Measurements from ENCODE around the gene LTB4R2.

The LTB4R2 gene

DNA sequence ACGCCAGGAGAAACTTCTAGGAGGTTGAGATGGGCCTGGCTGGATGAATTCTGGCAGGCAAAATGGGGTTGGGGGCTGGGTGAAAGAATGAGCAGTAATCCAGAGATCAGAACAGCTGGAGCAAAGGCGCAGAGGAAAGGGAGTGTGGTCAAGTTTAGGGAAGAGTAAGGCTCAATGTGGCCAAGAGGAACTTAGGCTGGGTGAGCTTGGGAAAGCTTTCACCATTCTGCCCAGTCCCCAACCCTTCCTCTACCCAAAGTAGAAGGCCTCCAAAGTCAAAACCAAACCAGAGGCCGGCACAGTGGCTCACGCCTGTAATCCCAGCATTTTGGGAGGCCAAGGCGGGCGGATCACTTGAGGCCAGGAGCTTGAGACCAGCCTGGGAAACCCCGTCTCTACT lies 28.3 kb upstream of the LTB4R2 start (continued):
- TF ChIP-seq, protein P1, sequence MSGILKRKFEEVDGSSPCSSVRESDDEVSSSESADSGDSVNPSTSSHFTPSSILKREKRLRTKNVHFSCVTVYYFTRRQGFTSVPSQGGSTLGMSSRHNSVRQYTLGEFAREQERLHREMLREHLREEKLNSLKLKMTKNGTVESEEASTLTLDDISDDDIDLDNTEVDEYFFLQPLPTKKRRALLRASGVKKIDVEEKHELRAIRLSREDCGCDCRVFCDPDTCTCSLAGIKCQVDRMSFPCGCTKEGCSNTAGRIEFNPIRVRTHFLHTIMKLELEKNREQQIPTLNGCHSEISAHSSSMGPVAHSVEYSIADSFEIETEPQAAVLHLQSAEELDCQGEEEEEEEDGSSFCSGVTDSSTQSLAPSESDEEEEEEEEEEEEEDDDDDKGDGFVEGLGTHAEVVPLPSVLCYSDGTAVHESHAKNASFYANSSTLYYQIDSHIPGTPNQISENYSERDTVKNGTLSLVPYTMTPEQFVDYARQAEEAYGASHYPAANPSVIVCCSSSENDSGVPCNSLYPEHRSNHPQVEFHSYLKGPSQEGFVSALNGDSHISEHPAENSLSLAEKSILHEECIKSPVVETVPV (CRISPR knock-in tag; IDR thresholded peaks at IDR 0.05), result no peak
- no peak for TF ChIP-seq TCF4 (CRISPR knock-in tag; IDR thresholded peaks at IDR 0.05; ENCODE audit: borderline replicate concordance)
- TF ChIP-seq ZNF565 (CRISPR knock-in tag; conservative IDR thresholded peaks at IDR 0.05; ENCODE audit: low read depth), result no peak
- TF ChIP-seq TOX (CRISPR knock-in tag; IDR thresholded peaks at IDR 0.05; ENCODE audit: borderline replicate concordance), result no peak

DNA sequence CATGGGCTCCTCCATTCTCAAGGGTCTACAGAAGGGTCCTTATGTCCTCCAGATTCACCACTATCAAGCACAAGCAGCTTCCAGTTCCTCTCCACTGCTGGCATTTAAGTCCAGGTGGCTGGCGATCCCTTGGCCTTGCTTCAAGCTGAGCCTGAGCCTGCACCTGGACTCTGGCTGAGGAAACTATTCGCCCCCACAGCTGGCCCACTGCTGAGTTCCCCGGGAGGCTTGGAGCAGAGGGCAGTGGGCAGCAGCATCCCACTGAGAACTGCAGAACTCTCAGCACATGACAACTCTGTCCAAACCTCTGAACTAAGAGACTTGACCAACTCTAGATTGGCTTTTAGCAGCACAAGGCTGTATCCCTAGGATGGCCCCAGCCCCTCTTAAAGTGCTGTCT lies 27.2 kb upstream of the LTB4R2 start:
- ATAC-seq, result no peak
- TF ChIP-seq RARB (CRISPR knock-in tag; IDR thresholded peaks at IDR 0.05), result no peak
- no peak for TF ChIP-seq ESRRG (CRISPR knock-in tag; IDR thresholded peaks at IDR 0.05)
- no peak for TF ChIP-seq ISL1 (CRISPR knock-in tag; IDR thresholded peaks at IDR 0.05)
- TF ChIP-seq GLIS3 (CRISPR knock-in tag; IDR thresholded peaks at IDR 0.05), result no peak

DNA sequence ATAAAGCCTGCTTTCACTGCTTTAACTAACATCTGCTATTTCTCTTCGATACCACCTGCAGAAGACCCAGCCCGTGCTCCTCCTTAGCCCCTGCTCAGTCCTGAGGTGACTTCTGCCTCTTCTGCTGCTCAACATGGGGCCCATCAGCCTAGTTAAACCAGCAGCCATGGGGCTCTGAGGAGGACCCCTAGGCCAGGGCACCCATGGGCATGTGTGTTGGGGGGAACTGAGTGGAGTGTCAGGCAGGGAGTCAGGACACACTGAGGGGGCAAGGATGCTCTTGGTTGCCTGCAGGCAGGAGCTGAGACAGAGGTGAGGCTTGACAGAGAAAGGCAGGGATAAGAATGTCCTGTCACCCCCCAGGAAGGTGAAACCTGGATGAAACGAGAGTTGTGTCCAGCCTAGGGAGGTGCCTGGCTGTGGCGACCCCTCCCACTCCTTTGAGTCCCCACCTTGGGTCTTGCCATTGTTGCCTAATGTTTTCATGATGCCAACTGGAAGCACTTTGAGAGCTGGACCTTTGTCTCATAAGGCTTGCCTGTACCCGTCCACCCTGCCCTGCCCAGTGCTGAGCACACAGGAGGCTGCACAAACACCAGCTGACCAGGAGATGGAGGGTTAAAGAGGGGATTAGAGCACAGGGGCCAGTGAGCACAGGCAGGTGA lies 26.0 kb upstream of the LTB4R2 start:
- TF ChIP-seq, protein P2, sequence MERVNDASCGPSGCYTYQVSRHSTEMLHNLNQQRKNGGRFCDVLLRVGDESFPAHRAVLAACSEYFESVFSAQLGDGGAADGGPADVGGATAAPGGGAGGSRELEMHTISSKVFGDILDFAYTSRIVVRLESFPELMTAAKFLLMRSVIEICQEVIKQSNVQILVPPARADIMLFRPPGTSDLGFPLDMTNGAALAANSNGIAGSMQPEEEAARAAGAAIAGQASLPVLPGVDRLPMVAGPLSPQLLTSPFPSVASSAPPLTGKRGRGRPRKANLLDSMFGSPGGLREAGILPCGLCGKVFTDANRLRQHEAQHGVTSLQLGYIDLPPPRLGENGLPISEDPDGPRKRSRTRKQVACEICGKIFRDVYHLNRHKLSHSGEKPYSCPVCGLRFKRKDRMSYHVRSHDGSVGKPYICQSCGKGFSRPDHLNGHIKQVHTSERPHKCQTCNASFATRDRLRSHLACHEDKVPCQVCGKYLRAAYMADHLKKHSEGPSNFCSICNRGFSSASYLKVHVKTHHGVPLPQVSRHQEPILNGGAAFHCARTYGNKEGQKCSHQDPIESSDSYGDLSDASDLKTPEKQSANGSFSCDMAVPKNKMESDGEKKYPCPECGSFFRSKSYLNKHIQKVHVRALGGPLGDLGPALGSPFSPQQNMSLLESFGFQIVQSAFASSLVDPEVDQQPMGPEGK (CRISPR knock-in tag; IDR thresholded peaks at IDR 0.05; ENCODE audit: borderline replicate concordance), result no peak
- TF ChIP-seq ZNF70 (CRISPR knock-in tag; IDR thresholded peaks at IDR 0.05) (no peak), BACH2 (CRISPR knock-in tag; IDR thresholded peaks at IDR 0.05; ENCODE audit: borderline replicate concordance) (no peak), TCF4 (CRISPR knock-in tag; IDR thresholded peaks at IDR 0.05; ENCODE audit: borderline replicate concordance) (no peak), RARB (CRISPR knock-in tag; IDR thresholded peaks at IDR 0.05) (no peak), ZFP3 (CRISPR knock-in tag; IDR thresholded peaks at IDR 0.05) (no peak), CSDC2 (CRISPR knock-in tag; IDR thresholded peaks at IDR 0.05) (no peak)
- TF ChIP-seq, protein P1 (CRISPR knock-in tag; IDR thresholded peaks at IDR 0.05), result no peak
- TF ChIP-seq, protein P3, sequence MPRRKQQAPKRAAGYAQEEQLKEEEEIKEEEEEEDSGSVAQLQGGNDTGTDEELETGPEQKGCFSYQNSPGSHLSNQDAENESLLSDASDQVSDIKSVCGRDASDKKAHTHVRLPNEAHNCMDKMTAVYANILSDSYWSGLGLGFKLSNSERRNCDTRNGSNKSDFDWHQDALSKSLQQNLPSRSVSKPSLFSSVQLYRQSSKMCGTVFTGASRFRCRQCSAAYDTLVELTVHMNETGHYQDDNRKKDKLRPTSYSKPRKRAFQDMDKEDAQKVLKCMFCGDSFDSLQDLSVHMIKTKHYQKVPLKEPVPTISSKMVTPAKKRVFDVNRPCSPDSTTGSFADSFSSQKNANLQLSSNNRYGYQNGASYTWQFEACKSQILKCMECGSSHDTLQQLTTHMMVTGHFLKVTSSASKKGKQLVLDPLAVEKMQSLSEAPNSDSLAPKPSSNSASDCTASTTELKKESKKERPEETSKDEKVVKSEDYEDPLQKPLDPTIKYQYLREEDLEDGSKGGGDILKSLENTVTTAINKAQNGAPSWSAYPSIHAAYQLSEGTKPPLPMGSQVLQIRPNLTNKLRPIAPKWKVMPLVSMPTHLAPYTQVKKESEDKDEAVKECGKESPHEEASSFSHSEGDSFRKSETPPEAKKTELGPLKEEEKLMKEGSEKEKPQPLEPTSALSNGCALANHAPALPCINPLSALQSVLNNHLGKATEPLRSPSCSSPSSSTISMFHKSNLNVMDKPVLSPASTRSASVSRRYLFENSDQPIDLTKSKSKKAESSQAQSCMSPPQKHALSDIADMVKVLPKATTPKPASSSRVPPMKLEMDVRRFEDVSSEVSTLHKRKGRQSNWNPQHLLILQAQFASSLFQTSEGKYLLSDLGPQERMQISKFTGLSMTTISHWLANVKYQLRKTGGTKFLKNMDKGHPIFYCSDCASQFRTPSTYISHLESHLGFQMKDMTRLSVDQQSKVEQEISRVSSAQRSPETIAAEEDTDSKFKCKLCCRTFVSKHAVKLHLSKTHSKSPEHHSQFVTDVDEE (CRISPR knock-in tag; IDR thresholded peaks at IDR 0.05), result no peak
- TF ChIP-seq, protein P4, sequence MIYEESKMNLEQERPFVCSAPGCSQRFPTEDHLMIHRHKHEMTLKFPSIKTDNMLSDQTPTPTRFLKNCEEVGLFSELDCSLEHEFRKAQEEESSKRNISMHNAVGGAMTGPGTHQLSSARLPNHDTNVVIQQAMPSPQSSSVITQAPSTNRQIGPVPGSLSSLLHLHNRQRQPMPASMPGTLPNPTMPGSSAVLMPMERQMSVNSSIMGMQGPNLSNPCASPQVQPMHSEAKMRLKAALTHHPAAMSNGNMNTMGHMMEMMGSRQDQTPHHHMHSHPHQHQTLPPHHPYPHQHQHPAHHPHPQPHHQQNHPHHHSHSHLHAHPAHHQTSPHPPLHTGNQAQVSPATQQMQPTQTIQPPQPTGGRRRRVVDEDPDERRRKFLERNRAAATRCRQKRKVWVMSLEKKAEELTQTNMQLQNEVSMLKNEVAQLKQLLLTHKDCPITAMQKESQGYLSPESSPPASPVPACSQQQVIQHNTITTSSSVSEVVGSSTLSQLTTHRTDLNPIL (CRISPR knock-in tag; IDR thresholded peaks at IDR 0.05; ENCODE audit: low read depth), result no peak
- ATAC-seq, result no peak

DNA sequence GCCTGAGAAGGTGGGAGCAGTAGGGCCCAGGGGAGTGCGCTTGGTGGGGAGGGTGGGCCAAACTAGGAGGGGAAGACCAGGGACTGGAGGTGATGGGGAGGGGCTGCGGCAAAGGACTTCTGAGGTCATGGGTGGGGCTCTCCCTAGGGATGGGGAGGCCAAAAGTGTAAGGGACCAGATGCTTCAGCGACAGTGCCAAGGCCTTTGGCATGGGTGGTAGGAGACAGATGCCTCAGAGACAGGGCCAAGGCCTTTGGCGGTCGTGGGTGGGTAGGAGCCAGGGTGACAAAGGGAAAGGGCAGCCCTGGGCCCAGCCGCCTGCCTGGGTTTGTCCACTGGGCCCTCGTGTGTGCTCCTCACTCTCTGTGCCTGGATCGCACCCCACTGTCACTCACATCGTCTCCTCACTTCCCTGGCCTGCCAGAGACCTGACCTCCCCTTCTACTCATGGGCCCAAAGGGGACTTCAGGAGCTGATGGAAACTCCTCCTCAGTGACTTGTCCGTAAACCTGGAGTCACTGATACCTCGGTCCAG lies 25.4 kb upstream of the LTB4R2 start:
- no peak for ATAC-seq
- TF ChIP-seq ARNTL (CRISPR knock-in tag; IDR thresholded peaks at IDR 0.05; ENCODE audit: borderline replicate concordance, low read depth), result no peak
- TF ChIP-seq ZNF565 (CRISPR knock-in tag; conservative IDR thresholded peaks at IDR 0.05; ENCODE audit: low read depth), result no peak
- TF ChIP-seq ESRRG (CRISPR knock-in tag; IDR thresholded peaks at IDR 0.05), result no peak
- TF ChIP-seq, protein P2 (CRISPR knock-in tag; IDR thresholded peaks at IDR 0.05; ENCODE audit: borderline replicate concordance), result no peak
- TF ChIP-seq, protein P5, sequence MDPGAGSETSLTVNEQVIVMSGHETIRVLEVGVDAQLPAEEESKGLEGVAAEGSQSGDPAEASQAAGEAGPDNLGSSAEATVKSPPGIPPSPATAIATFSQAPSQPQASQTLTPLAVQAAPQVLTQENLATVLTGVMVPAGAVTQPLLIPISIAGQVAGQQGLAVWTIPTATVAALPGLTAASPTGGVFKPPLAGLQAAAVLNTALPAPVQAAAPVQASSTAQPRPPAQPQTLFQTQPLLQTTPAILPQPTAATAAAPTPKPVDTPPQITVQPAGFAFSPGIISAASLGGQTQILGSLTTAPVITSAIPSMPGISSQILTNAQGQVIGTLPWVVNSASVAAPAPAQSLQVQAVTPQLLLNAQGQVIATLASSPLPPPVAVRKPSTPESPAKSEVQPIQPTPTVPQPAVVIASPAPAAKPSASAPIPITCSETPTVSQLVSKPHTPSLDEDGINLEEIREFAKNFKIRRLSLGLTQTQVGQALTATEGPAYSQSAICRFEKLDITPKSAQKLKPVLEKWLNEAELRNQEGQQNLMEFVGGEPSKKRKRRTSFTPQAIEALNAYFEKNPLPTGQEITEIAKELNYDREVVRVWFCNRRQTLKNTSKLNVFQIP (CRISPR knock-in tag; IDR thresholded peaks at IDR 0.05; ENCODE audit: borderline replicate concordance, low read depth), result no peak
- no peak for TF ChIP-seq BACH2 (CRISPR knock-in tag; IDR thresholded peaks at IDR 0.05; ENCODE audit: borderline replicate concordance)
- no peak for TF ChIP-seq GLIS3 (CRISPR knock-in tag; IDR thresholded peaks at IDR 0.05)
- TF ChIP-seq ISL1 (CRISPR knock-in tag; IDR thresholded peaks at IDR 0.05), result no peak
- no peak for TF ChIP-seq ZNF8 (CRISPR knock-in tag; IDR thresholded peaks at IDR 0.05)
- no peak for TF ChIP-seq ZFP30 (CRISPR knock-in tag; IDR thresholded peaks at IDR 0.05)
- no peak for TF ChIP-seq CSDC2 (CRISPR knock-in tag; IDR thresholded peaks at IDR 0.05)
